Parathyroid adenoma (tissue), 2 donors: ENCODE results near the gene LIMK2.

Experiments
- H2AFZ ChIP-seq: fragments of 300-600 bp; sonication (generic); one replicate; pipeline ENCODE4 v1.7.0; 2017; ENCODE audit warnings: antibody characterized with exemption, mild to moderate bottlenecking
- H3K27ac ChIP-seq: fragments of 300-600 bp; sonication (generic); one replicate; pipeline ENCODE4 v1.7.0; 2017
- H3K27me3 ChIP-seq: fragments of 300-600 bp; sonication (generic); one replicate; pipeline ENCODE4 v1.7.0; 2017; ENCODE audit warnings: low read length; ENCODE audit not compliant: control insufficient read depth, insufficient read depth
- H3K36me3 ChIP-seq: fragments of 300-600 bp; sonication (generic); one replicate; pipeline ENCODE4 v1.7.0; 2017; ENCODE audit warnings: low read length; ENCODE audit not compliant: control insufficient read depth, insufficient read depth
- H3K4me1 ChIP-seq: fragments of 300-600 bp; sonication (generic); one replicate; pipeline ENCODE4 v1.7.0; 2017; ENCODE audit warnings: control low read depth
- H3K4me2 ChIP-seq: fragments of 300-600 bp; sonication (generic); one replicate; pipeline ENCODE4 v1.7.0; 2017; ENCODE audit warnings: low read length
- H3K4me3 ChIP-seq: fragments of 300-600 bp; sonication (generic); one replicate; pipeline ENCODE4 v1.7.0; 2017; ENCODE audit warnings: low read depth, low read length
- H3K79me2 ChIP-seq: fragments of 300-600 bp; sonication (generic); one replicate; pipeline ENCODE4 v1.7.0; 2017; ENCODE audit warnings: control low read depth
- H3K9ac ChIP-seq: fragments of 300-600 bp; sonication (generic); one replicate; pipeline ENCODE4 v1.7.0; 2017; ENCODE audit warnings: mild to moderate bottlenecking
- H3K9me3 ChIP-seq: fragments of 300-600 bp; sonication (generic); one replicate; pipeline ENCODE4 v1.7.0; 2017; ENCODE audit warnings: low read length; ENCODE audit not compliant: control insufficient read depth
- CTCF ChIP-seq: fragments of 300-600 bp; sonication (generic); IDR thresholded peaks from one replicate; pipeline ENCODE4 v1.7.0; 2017; ENCODE audit warnings: antibody characterized with exemption, mild to moderate bottlenecking
- donor health status: primary hyperparathyroidism.

LIMK2 gene

GRCh38 chr22:31241200-31241599 lies 29.1 kb downstream of the LIMK2 start:
- H3K27ac ChIP-seq, result peak overlapping the region; percentile 94
- peaks cover 43% of the 10 kb centered on the region for H3K4me1 ChIP-seq
- H3K4me3 ChIP-seq, result peak overlapping the region; percentile 35
- no peaks in the 10 kb centered on the region for H3K27me3 ChIP-seq
- TF ChIP-seq CTCF, result no peak
- peaks cover 13% of the 10 kb centered on the region for H3K79me2 ChIP-seq
- H3K9ac ChIP-seq, result no peak overlapping the region
- H3K4me2 ChIP-seq, result peak overlapping the region; percentile 64
- H2AFZ ChIP-seq, result no peak overlapping the region
- H3K36me3 ChIP-seq, result no peaks in the 10 kb centered on the region
- no peaks in the 10 kb centered on the region for H3K9me3 ChIP-seq

DNA sequence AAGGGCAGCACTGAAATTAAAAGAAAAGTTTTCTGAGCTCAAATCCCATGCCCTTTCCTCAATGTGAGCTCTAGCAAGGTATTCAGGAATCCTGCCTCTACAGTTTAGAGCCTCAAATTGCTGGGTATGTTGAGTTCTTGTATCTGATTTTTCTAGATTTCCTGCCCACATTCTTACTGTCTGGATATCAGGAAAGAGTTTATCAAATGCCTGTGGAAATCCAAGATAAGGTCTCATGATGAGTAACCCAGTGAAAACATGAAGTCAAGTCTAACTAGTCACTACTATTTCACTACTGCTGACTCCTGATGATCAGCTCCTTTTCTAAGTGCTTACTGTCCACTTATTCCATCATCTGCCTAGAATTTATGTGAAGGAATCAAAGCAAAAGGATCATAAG lies 29.8 kb downstream of the LIMK2 start:
- Histone ChIP-seq H3K4me3 (no peak overlapping the region), H3K4me2 (no peak overlapping the region), H3K27me3 (no peaks in the 10 kb centered on the region), H3K79me2 (peaks cover 8% of the 10 kb centered on the region), H3K9ac (no peak overlapping the region), H3K36me3 (no peaks in the 10 kb centered on the region), H2AFZ (no peak overlapping the region), H3K9me3 (no peaks in the 10 kb centered on the region), H3K4me1 (peaks cover 43% of the 10 kb centered on the region), H3K27ac (peak overlapping the region; percentile 94)
- no peak for TF ChIP-seq CTCF

DNA sequence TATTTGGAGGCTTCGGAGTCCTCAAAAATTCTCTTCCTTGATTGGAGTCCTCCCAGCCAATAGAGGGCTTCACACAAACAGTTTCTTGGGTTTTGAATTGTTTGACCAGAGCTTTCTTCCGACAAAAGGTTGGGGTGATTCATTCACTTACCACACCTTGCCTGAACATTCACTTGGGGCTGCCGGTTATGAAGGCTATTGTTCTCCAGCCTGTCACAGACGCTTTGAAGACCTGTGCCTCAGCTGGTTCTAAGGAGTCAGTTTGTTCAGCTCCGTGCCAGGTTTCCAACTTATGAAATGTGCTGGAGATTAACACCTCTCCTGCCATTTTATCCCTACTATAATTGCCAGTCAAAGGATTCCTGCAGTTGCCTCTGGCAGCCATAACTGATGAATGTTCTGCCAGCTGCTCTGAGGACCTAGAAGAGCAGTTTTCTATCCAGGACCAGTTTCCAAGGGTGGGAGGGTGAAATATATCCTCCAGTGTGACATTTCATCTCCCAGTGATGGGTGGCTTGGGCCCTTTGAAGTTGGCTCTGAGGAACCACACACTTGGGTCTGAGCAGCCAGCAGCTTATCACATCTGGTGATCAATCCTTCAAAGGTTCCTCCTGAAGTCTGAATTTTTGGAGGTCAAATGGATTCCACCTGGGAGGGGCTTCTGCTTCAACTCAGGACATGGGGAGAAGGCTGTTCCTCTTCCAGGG lies 31.4 kb downstream of the LIMK2 start:
- no peaks in the 10 kb centered on the region for H3K9me3 ChIP-seq
- H3K79me2 ChIP-seq, result peaks cover 11% of the 10 kb centered on the region
- H3K27me3 ChIP-seq, result no peaks in the 10 kb centered on the region
- H3K4me3 ChIP-seq, result no peak overlapping the region
- no peaks in the 10 kb centered on the region for H3K36me3 ChIP-seq
- H3K4me2 ChIP-seq, result no peak overlapping the region
- peak overlapping the region; percentile 36 for H3K27ac ChIP-seq
- peaks cover 47% of the 10 kb centered on the region for H3K4me1 ChIP-seq
- TF ChIP-seq CTCF, result no peak
- no peak overlapping the region for H2AFZ ChIP-seq
- no peak overlapping the region for H3K9ac ChIP-seq

GRCh38 chr22:31244046-31244942 lies 32.2 kb downstream of the LIMK2 start:
- Histone ChIP-seq H3K4me1 (peaks cover 39% of the 10 kb centered on the region), H3K36me3 (no peaks in the 10 kb centered on the region), H3K27ac (peak overlapping the region; percentile 36), H3K4me3 (no peak overlapping the region), H3K9me3 (no peaks in the 10 kb centered on the region), H2AFZ (no peak overlapping the region), H3K9ac (no peak overlapping the region), H3K4me2 (no peak overlapping the region), H3K79me2 (peaks cover 14% of the 10 kb centered on the region), H3K27me3 (no peaks in the 10 kb centered on the region)
- TF ChIP-seq CTCF, result no peak
